GM18951 (cell line): Measurements from ENCODE around the gene SNCB.

ENCODE experiments used
- POLR2A ChIP-seq: IDR thresholded peaks from 4 replicates; pipeline ENCODE4 v1.6.1; 2011; ENCODE audit warnings: mild to moderate bottlenecking; ENCODE audit not compliant: insufficient read length, insufficient read depth; ENCODE audit errors: extremely low read depth
- in situ Hi-C: fragments of 300-500 bp; cut with MboI; formaldehyde crosslinking; loops from one replicate; pipeline ENCODE4 v1.12.0; 2022; ENCODE audit warnings: low sequenced_read_pairs, mixed read lengths, inconsistent platforms; ENCODE audit not compliant: unreplicated experiment

SNCB gene

GRCh38 chr5:176670449-176670848 lies 40.1 kb upstream of the SNCB start:
- in situ Hi-C loops: loop anchor here (25.0 kb wide), 1 partner anchor 442 kb away; no protein-coding TSS in a partner anchor

GRCh38 chr5:176667637-176668036 lies 37.3 kb upstream of the SNCB start:
- no peak for TF ChIP-seq POLR2A
- in situ Hi-C loops: loop anchor here (10.0 to 25.0 kb wide), 2 partner anchors 287 to 445 kb away; no protein-coding TSS in a partner anchor

More at GRCh38 chr5:176670449-176670848, 40.1 kb upstream of the SNCB start:
- no peak for TF ChIP-seq POLR2A

GRCh38 chr5:176665517-176665916 lies 35.2 kb upstream of the SNCB start:
- in situ Hi-C loops: loop anchor here (10.0 to 25.0 kb wide), 2 partner anchors 289 to 447 kb away; no protein-coding TSS in a partner anchor
- no peak for TF ChIP-seq POLR2A

- no peak for TF ChIP-seq POLR2A
- in situ Hi-C loops: loop anchor here (10.0 to 25.0 kb wide), 2 partner anchors 290 to 447 kb away; no protein-coding TSS in a partner anchor
Measured at GRCh38 chr5:176664886-176665285, 34.6 kb upstream of the SNCB start.

GRCh38 chr5:176664479-176664878 lies 34.1 kb upstream of the SNCB start:
- in situ Hi-C loops: loop anchor here (10.0 to 25.0 kb wide), 2 partner anchors 290 to 448 kb away; no protein-coding TSS in a partner anchor

GRCh38 chr5:176663566-176663965 lies 33.2 kb upstream of the SNCB start:
- no peak for TF ChIP-seq POLR2A
- in situ Hi-C loops: loop anchor here (10.0 to 25.0 kb wide), 2 partner anchors 291 to 449 kb away; no protein-coding TSS in a partner anchor

More at GRCh38 chr5:176664479-176664878, 34.1 kb upstream of the SNCB start:
- no peak for TF ChIP-seq POLR2A

GRCh38 chr5:176662371-176663333 lies 32.3 kb upstream of the SNCB start:
- no peak for TF ChIP-seq POLR2A
- in situ Hi-C loops: loop anchor here (10.0 to 25.0 kb wide), 2 partner anchors 292 to 450 kb away; no protein-coding TSS in a partner anchor

GRCh38 chr5:176661676-176662075 lies 31.3 kb upstream of the SNCB start:
- TF ChIP-seq POLR2A: no peak
- in situ Hi-C loops: loop anchor here (10.0 to 25.0 kb wide), 2 partner anchors 293 to 451 kb away; no protein-coding TSS in a partner anchor

- no peak for TF ChIP-seq POLR2A
- in situ Hi-C loops: loop anchor here (10.0 to 25.0 kb wide), 2 partner anchors 294 to 451 kb away; no protein-coding TSS in a partner anchor
Measured at GRCh38 chr5:176660860-176661641, 30.7 kb upstream of the SNCB start.

- TF ChIP-seq POLR2A: no peak
- in situ Hi-C loops: loop anchor here (10.0 to 25.0 kb wide), 2 partner anchors 294 to 452 kb away; no protein-coding TSS in a partner anchor
Measured at GRCh38 chr5:176660530-176660859, 30.2 kb upstream of the SNCB start.

- no peak for TF ChIP-seq POLR2A
- in situ Hi-C loops: loop anchor here (10.0 to 25.0 kb wide), 2 partner anchors 295 to 452 kb away; no protein-coding TSS in a partner anchor
Measured at GRCh38 chr5:176659860-176660461, 29.6 kb upstream of the SNCB start.

- TF ChIP-seq POLR2A: no peak
- in situ Hi-C loops: loop anchor here (25.0 kb wide), 1 partner anchor 453 kb away; no protein-coding TSS in a partner anchor
Measured at GRCh38 chr5:176659512-176659839, 29.1 kb upstream of the SNCB start.
